Measurements from ENCODE around the gene OR10A4.

Gene OR10A4

GRCh38 chr11:6911378-6911777 lies 35.0 kb downstream of the OR10A4 start:
- Histone ChIP-seq H4K20me1 (ENCODE audit: insufficient read depth, low read length) (no peaks in the 10 kb centered on the region), H3K9ac (ENCODE audit: low read depth, low read length) (no peak overlapping the region), H3K4me2 (ENCODE audit: insufficient read depth, low read length) (no peak overlapping the region), H3K4me3 (ENCODE audit: low read depth in 1 of 2, low read length in 2 of 2) (no peak overlapping the region), H3K36me3 (ENCODE audit: insufficient read depth, low read length) (no peaks in the 10 kb centered on the region), H3K27me3 (ENCODE audit: insufficient read depth, low read length, poor library complexity) (no peaks in the 10 kb centered on the region), H3K4me1 (ENCODE audit: insufficient read depth, low read length) (peaks cover 10% of the 10 kb centered on the region; the same call in 1 of the 2 replicates), H3K9me3 (ENCODE audit: insufficient read depth, low read length, severe bottlenecking) (no peaks in the 10 kb centered on the region), H3K79me2 (ENCODE audit: insufficient read depth, low read length) (no peaks in the 10 kb centered on the region), H2AFZ (ENCODE audit: low read depth, low read length) (no peak overlapping the region), H3K27ac (ENCODE audit: low read length) (no peak overlapping the region)
- no peak for TF ChIP-seq CTCF (IDR thresholded peaks at IDR 0.05; ENCODE audit: borderline replicate concordance, extremely low read depth, low read length, poor library complexity, severe bottlenecking)
- TF ChIP-seq EZH2 (IDR thresholded peaks at IDR 0.05; ENCODE audit: borderline replicate concordance, low read depth, low read length, severe bottlenecking) = no peak
- ATAC-seq (ENCODE audit: insufficient read depth, low read depth) (no peak), DNase-seq (no peak)

- H3K79me2 ChIP-seq (ENCODE audit: insufficient read depth, low read length) = no peaks in the 10 kb centered on the region
- H4K20me1 ChIP-seq (ENCODE audit: insufficient read depth, low read length) = no peaks in the 10 kb centered on the region
- no peak overlapping the region for H3K4me2 ChIP-seq (ENCODE audit: insufficient read depth, low read length)
- H3K36me3 ChIP-seq (ENCODE audit: insufficient read depth, low read length) = no peaks in the 10 kb centered on the region
- ATAC-seq (ENCODE audit: insufficient read depth, low read depth) (no peak), DNase-seq (no peak)
- H3K9me3 ChIP-seq (ENCODE audit: insufficient read depth, low read length, severe bottlenecking) = no peaks in the 10 kb centered on the region
- no peak overlapping the region for H3K4me3 ChIP-seq (ENCODE audit: low read depth in 1 of 2, low read length in 2 of 2)
- no peaks in the 10 kb centered on the region for H3K27me3 ChIP-seq (ENCODE audit: insufficient read depth, low read length, poor library complexity)
- no peak overlapping the region for H3K9ac ChIP-seq (ENCODE audit: low read depth, low read length)
- H3K27ac ChIP-seq (ENCODE audit: low read length) = no peak overlapping the region
- TF ChIP-seq CTCF (IDR thresholded peaks at IDR 0.05; ENCODE audit: borderline replicate concordance, extremely low read depth, low read length, poor library complexity, severe bottlenecking) = no peak
- TF ChIP-seq EZH2 (IDR thresholded peaks at IDR 0.05; ENCODE audit: borderline replicate concordance, low read depth, low read length, severe bottlenecking) = no peak
- H2AFZ ChIP-seq (ENCODE audit: low read depth, low read length) = no peak overlapping the region
- H3K4me1 ChIP-seq (ENCODE audit: insufficient read depth, low read length) = peaks cover 10% of the 10 kb centered on the region; the same call in 1 of the 2 replicates
Measured at GRCh38 chr11:6911948-6912347, 35.5 kb downstream of the OR10A4 start.

- H3K4me3 ChIP-seq (ENCODE audit: low read depth in 1 of 2, low read length in 2 of 2) = no peak overlapping the region
- H2AFZ ChIP-seq (ENCODE audit: low read depth, low read length) = no peak overlapping the region
- no peak overlapping the region for H3K9ac ChIP-seq (ENCODE audit: low read depth, low read length)
- no peaks in the 10 kb centered on the region for H3K27me3 ChIP-seq (ENCODE audit: insufficient read depth, low read length, poor library complexity)
- H3K4me2 ChIP-seq (ENCODE audit: insufficient read depth, low read length) = no peak overlapping the region
- DNase-seq (no peak), ATAC-seq (ENCODE audit: insufficient read depth, low read depth) (no peak)
- TF ChIP-seq EZH2 (IDR thresholded peaks at IDR 0.05; ENCODE audit: borderline replicate concordance, low read depth, low read length, severe bottlenecking) (no peak), CTCF (IDR thresholded peaks at IDR 0.05; ENCODE audit: borderline replicate concordance, extremely low read depth, low read length, poor library complexity, severe bottlenecking) (no peak)
- H4K20me1 ChIP-seq (ENCODE audit: insufficient read depth, low read length) = no peaks in the 10 kb centered on the region
- no peak overlapping the region for H3K27ac ChIP-seq (ENCODE audit: low read length)
- H3K9me3 ChIP-seq (ENCODE audit: insufficient read depth, low read length, severe bottlenecking) = no peaks in the 10 kb centered on the region
- no peaks in the 10 kb centered on the region for H3K79me2 ChIP-seq (ENCODE audit: insufficient read depth, low read length)
- H3K4me1 ChIP-seq (ENCODE audit: insufficient read depth, low read length) = no peaks in the 10 kb centered on the region
- H3K36me3 ChIP-seq (ENCODE audit: insufficient read depth, low read length) = peaks cover 5% of the 10 kb centered on the region; the same call in 1 of the 2 replicates
Measured at GRCh38 chr11:6919698-6920097, 43.3 kb downstream of the OR10A4 start.

GRCh38 chr11:6920702-6921101 lies 44.3 kb downstream of the OR10A4 start, which contains the start of gene OR2D3:
Gene OR2D3 (plus strand): TSS chr11:6921002. CDS start chr11:6921002, 0 bp downstream.
- Histone ChIP-seq H3K27ac (ENCODE audit: low read length) (no peak within 1 kb of the TSS), H3K9me3 (ENCODE audit: insufficient read depth, low read length, severe bottlenecking) (no peaks in the 10 kb centered on the region), H3K27me3 (ENCODE audit: insufficient read depth, low read length, poor library complexity) (no peaks in the 10 kb centered on the region), H3K79me2 (ENCODE audit: insufficient read depth, low read length) (no peaks in the 10 kb centered on the region), H3K4me3 (ENCODE audit: low read depth in 1 of 2, low read length in 2 of 2) (no peak within 1 kb of the TSS), H4K20me1 (ENCODE audit: insufficient read depth, low read length) (no peaks in the 10 kb centered on the region), H3K36me3 (ENCODE audit: insufficient read depth, low read length) (peaks cover 5% of the 10 kb centered on the region; the same call in 1 of the 2 replicates), H3K9ac (ENCODE audit: low read depth, low read length) (no peak within 1 kb of the TSS), H3K4me1 (ENCODE audit: insufficient read depth, low read length) (peaks cover 4% of the 10 kb centered on the region), H2AFZ (ENCODE audit: low read depth, low read length) (no peak within 1 kb of the TSS), H3K4me2 (ENCODE audit: insufficient read depth, low read length) (no peak within 1 kb of the TSS)
- TF ChIP-seq EZH2 (IDR thresholded peaks at IDR 0.05; ENCODE audit: borderline replicate concordance, low read depth, low read length, severe bottlenecking) (no peak), CTCF (IDR thresholded peaks at IDR 0.05; ENCODE audit: borderline replicate concordance, extremely low read depth, low read length, poor library complexity, severe bottlenecking) (no peak)
- DNase-seq (no peak), ATAC-seq (ENCODE audit: insufficient read depth, low read depth) (no peak)
